ENCODE results near the gene CEMIP. TPM values are rescaled to one million over a fixed set of nuclear protein-coding genes. Genes with fewer than 3 reads are reported as not detected.

Gene CEMIP
- total and polyA plus RNA-seq, 2 of the 8 experiments (the other 6 are each of a cell fraction or from before 2014, with no cell fraction given): 0.11 to 0.60 TPM

- TF ChIP-seq CHD7 (IDR thresholded peaks at IDR 0.05; ENCODE audit: insufficient replicate concordance, low read length) (no peak), BRCA1 (IDR thresholded peaks at IDR 0.05; ENCODE audit: low read depth, low read length) (no peak), BACH1 (IDR thresholded peaks at IDR 0.05; ENCODE audit: low read length) (no peak)
Measured at GRCh38 chr15:80870893-80871292, 91.7 kb downstream of the CEMIP start (continued).
